GM12878 (cell line): ENCODE results near the gene CRYGS. TPM values are rescaled to one million over a fixed set of nuclear protein-coding genes. Genes with fewer than 3 reads are reported as not detected.

Experiments
- ATF7 ChIP-seq: fragments of 450-650 bp; IDR thresholded peaks from 2 replicates; pipeline ENCODE4 v1.6.1; 2016; ENCODE audit warnings: low read depth, mild to moderate bottlenecking
- BRCA1 ChIP-seq: IDR thresholded peaks from 2 replicates; pipeline ENCODE4 v1.6.1; 2011; ENCODE audit warnings: low read depth, low read length, improper control_type of control experiment
- CREB1 ChIP-seq: IDR thresholded peaks from 2 replicates; pipeline ENCODE4 v1.6.1; 2012; ENCODE audit warnings: low read depth, mild to moderate bottlenecking, inconsistent platforms
- IKZF1 ChIP-seq: fragments of 450-650 bp; conservative IDR thresholded peaks from 2 replicates; pipeline ENCODE4 v1.6.1; 2017; ENCODE audit warnings: antibody characterized with exemption, mild to moderate bottlenecking
- MXI1 ChIP-seq: fragments of 150-350 bp; IDR thresholded peaks from 2 replicates; pipeline ENCODE4 v1.6.1; 2011; ENCODE audit warnings: low read depth, mild to moderate bottlenecking, inconsistent platforms, low read length, improper control_type of control experiment
- NFYB ChIP-seq: IDR thresholded peaks from 2 replicates; pipeline ENCODE4 v1.6.1; 2011; ENCODE audit warnings: low read depth, mild to moderate bottlenecking, low read length, improper control_type of control experiment, moderate library complexity; ENCODE audit not compliant: insufficient read depth
- NKRF ChIP-seq: fragments of 450-650 bp; conservative IDR thresholded peaks from 2 replicates; pipeline ENCODE4 v1.6.1; 2017; ENCODE audit warnings: mild to moderate bottlenecking, moderate library complexity
- SKIL ChIP-seq: fragments of 450-650 bp; IDR thresholded peaks from 2 replicates; pipeline ENCODE4 v1.6.1; 2017; ENCODE audit warnings: mild to moderate bottlenecking, low read depth, inconsistent platforms; ENCODE audit not compliant: poor library complexity, severe bottlenecking
- SMARCA5 ChIP-seq: fragments of 450-650 bp; IDR thresholded peaks from 2 replicates; pipeline ENCODE4 v1.6.1; 2017; ENCODE audit warnings: mild to moderate bottlenecking
- SREBF1 ChIP-seq: IDR thresholded peaks from 2 replicates; pipeline ENCODE4 v1.6.1; 2012; ENCODE audit warnings: mild to moderate bottlenecking, low read length
- TCF12 ChIP-seq: IDR thresholded peaks from 2 replicates; pipeline ENCODE4 v1.6.1; 2011; ENCODE audit warnings: low read depth, mild to moderate bottlenecking, low read length
- ZBTB33 ChIP-seq: fragments of 450-650 bp; IDR thresholded peaks from 2 replicates; pipeline ENCODE4 v1.6.1; 2017; ENCODE audit warnings: mild to moderate bottlenecking
- ZNF592 ChIP-seq: fragments of 450-650 bp; IDR thresholded peaks from 2 replicates; pipeline ENCODE4 v1.6.1; 2017; ENCODE audit warnings: mild to moderate bottlenecking, moderate library complexity
- polyA plus RNA-seq, 11 experiments: library from polyadenylated mRNA; depleted of rRNA in 4 of 11; unstranded in 6 of 11; stranded (reverse) in 5 of 11; fragments of >200 nt; fragmentation: Nextera tagmentation in 4 of 11; fragmentation: Illumina TruSeq in 1 of 11; extraction: Ambion mirVana in 4 of 11; extraction: Trizol in 1 of 11; gene quantifications; 1 replicate in 1 of 11; 2 replicates in 10 of 11; pipeline versions ENCODE4 v1.2.1 to v1.2.3, GENCODE V29; 2011 to 2016; ENCODE audit warnings: inconsistent platforms in 2 of 11, missing spikeins in 2 of 11, low read depth in 1 of 11
- total RNA-seq, 4 experiments: library from RNA; depleted of rRNA in 3 of 4; stranded (reverse); fragments of >200 nt in 3 of 4; fragmentation: Illumina TruSeq in 1 of 4; extraction: Trizol in 1 of 4; gene quantifications; 2 replicates each; pipeline versions ENCODE4 v1.2.1 to v1.2.3, GENCODE V29; 2013 to 2021

Gene CRYGS
- total and polyA plus RNA-seq, 10 of the 15 experiments (the other 5 are each of a cell fraction or from before 2014, with no cell fraction given): 1.1 to 6.0 (median 2.5) TPM

- TF ChIP-seq ZNF592 (no peak), ATF7 (peak; percentile 99), ZBTB33 (no peak), BRCA1 (peak; percentile 44; the same call in 1 of the 2 replicates), CREB1 (peak; percentile 99), NFYB (peak; percentile 91), SKIL (peak; percentile 40), IKZF1 (peak; percentile 66), NKRF (peak; percentile 88), MXI1 (peak; percentile 73; the same call in 1 of the 2 replicates), SREBF1 (peak; percentile 36; the same call in 1 of the 2 replicates), TCF12 (peak; percentile 50; the same call in 1 of the 2 replicates), SMARCA5 (no peak)
Observed at GRCh38 chr3:186570096-186570940, 26.1 kb upstream of the CRYGS start, which contains the start of gene DNAJB11 (continued).
